ENCODE results near the gene ZNF816. TPM values are rescaled to one million over a fixed set of nuclear protein-coding genes. Genes with fewer than 3 reads are reported as not detected.
"Not testable (repeated sequence)": the region's sequence is repeated elsewhere in the genome, so short reads cannot be mapped to it uniquely, and the experiment has no call there.

The ZNF816 gene
- total and polyA plus RNA-seq, 2 experiments from 2014 or later = 6.3 to 18.5 TPM

DNA sequence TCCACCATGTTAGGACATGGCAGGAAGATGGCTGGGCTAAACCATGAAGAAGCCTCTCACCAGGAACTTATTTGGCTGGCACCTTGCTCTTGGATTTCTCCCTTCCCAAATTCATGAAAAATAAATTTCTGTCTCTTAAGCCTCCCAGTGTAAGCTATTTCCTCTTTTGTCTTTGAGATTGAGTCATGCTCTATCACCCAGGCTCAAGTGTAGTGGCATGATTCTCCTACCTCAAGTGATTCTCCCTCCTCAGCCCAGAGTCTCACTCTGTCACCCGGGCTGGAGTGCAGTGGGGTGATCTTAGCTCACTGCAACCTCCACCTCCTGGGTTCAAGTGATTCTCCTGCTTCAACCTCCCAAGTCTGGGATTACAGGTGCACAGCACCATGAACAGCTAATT lies 52.0 kb downstream of the ZNF816 start:
- Histone ChIP-seq H3K79me2 (no peaks in the 10 kb centered on the region), H3K9me2 (replicated peaks; ENCODE audit: insufficient read depth) (no peaks in the 10 kb centered on the region), H2AFZ (no peak overlapping the region), H3K9me3 (ENCODE audit: low read depth) (no peaks in the 10 kb centered on the region), H3K36me3 (replicated peaks; ENCODE audit: insufficient read depth, low read depth) (no peaks in the 10 kb centered on the region), H3K27me3 (no peaks in the 10 kb centered on the region), H3K27ac (no peak overlapping the region), H3K4me1 (ENCODE audit: insufficient read depth) (no peaks in the 10 kb centered on the region), H3K4me3 (no peak overlapping the region), H4K20me1 (ENCODE audit: insufficient read depth, poor library complexity, severe bottlenecking) (no peaks in the 10 kb centered on the region), H3K4me2 (no peak overlapping the region)
- WGBS (ENCODE audit: low lambda C conversion rate, missing lambda C conversion rate) = 100% methylated on average over 1 of the region's 1 CpG
- no peak for DNase-seq (ENCODE audit: low spot score)
- TF ChIP-seq EZH2phosphoT487 (IDR thresholded peaks at IDR 0.05; ENCODE audit: low read depth, severe bottlenecking, unreplicated experiment) (no peak), EZH2 (IDR thresholded peaks at IDR 0.05; ENCODE audit: borderline replicate concordance) (no peak)
- TF ChIP-seq, protein P1, sequence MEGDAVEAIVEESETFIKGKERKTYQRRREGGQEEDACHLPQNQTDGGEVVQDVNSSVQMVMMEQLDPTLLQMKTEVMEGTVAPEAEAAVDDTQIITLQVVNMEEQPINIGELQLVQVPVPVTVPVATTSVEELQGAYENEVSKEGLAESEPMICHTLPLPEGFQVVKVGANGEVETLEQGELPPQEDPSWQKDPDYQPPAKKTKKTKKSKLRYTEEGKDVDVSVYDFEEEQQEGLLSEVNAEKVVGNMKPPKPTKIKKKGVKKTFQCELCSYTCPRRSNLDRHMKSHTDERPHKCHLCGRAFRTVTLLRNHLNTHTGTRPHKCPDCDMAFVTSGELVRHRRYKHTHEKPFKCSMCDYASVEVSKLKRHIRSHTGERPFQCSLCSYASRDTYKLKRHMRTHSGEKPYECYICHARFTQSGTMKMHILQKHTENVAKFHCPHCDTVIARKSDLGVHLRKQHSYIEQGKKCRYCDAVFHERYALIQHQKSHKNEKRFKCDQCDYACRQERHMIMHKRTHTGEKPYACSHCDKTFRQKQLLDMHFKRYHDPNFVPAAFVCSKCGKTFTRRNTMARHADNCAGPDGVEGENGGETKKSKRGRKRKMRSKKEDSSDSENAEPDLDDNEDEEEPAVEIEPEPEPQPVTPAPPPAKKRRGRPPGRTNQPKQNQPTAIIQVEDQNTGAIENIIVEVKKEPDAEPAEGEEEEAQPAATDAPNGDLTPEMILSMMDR (IDR thresholded peaks at IDR 0.05; ENCODE audit: poor library complexity) = no peak

DNA sequence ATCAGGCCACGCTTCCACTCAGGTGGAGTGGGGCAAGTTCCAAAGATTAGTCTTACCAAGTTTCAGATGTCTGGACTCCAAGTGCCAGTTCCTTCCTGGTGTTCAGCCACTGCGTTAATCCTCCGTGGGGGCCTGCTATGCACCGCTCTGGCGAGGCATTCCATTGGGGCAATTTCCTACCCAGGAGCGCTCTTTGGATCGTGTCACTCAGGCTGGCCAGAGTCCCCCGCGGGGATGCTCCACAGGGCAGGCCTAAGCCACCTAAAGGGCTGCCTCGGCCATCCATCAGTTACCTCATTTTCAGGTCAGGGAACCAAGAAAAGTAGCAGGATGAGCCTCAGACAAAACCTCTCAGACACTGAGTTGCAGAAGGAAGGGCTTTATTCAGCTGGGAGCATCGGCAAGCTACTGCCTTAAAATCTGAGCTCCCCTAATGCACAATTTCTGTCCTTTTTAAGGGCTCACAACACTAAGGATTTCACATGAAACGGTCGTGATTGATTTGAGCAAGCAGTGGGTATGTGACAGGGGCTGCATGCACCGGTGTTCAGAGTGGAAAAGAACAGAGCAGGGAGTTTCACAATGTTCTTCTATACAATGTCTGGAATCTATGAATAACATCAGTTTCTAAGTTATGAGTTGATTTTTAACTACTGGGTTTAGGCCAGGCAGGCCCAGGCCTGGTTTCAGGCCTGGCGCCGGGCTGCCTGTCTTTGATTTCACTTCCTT lies 58.5 kb downstream of the ZNF816 start:
- not testable (repeated sequence) for H3K27me3 ChIP-seq; H3K79me2 ChIP-seq; H3K36me3 ChIP-seq (replicated peaks; ENCODE audit: insufficient read depth, low read depth); H3K9me3 ChIP-seq (ENCODE audit: low read depth); H3K4me2 ChIP-seq; H3K4me3 ChIP-seq; H3K9me2 ChIP-seq (replicated peaks; ENCODE audit: insufficient read depth); H2AFZ ChIP-seq; H3K27ac ChIP-seq; H4K20me1 ChIP-seq (ENCODE audit: insufficient read depth, poor library complexity, severe bottlenecking); H3K4me1 ChIP-seq (ENCODE audit: insufficient read depth); DNase-seq (ENCODE audit: low spot score)
- WGBS (ENCODE audit: low lambda C conversion rate, missing lambda C conversion rate) = 92% methylated on average over 16 of the region's 16 CpGs

DNA sequence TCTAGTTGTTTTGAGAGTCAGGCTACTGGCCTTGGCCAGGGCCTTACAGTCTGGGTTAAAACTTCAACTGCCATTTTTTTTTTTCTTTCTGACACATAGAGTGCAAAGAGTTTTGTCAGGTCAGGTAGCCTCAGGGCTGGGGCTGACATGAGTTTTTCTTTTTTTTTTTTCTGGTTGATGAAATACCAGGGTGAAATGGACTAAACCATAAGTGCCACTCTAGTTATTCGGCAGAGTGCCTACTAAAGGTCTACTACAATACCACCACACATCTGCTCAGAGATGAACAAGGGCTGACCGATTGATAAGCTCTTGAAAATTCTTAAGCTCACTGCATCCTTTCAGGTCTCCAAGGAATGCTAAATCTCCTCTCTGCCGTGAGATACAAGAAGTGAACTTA lies 60.8 kb downstream of the ZNF816 start:
- H3K4me1 ChIP-seq (ENCODE audit: insufficient read depth) = peaks cover 5% of the 10 kb centered on the region
- no peak for TF ChIP-seq EZH2phosphoT487 (IDR thresholded peaks at IDR 0.05; ENCODE audit: low read depth, severe bottlenecking, unreplicated experiment)
- no peak for TF ChIP-seq EZH2 (IDR thresholded peaks at IDR 0.05; ENCODE audit: borderline replicate concordance)
- TF ChIP-seq, protein P1 (IDR thresholded peaks at IDR 0.05; ENCODE audit: poor library complexity) = no peak
- no peaks in the 10 kb centered on the region for H3K9me3 ChIP-seq (ENCODE audit: low read depth)
- no peaks in the 10 kb centered on the region for H4K20me1 ChIP-seq (ENCODE audit: insufficient read depth, poor library complexity, severe bottlenecking)
- no peak overlapping the region for H3K4me2 ChIP-seq
- no peaks in the 10 kb centered on the region for H3K36me3 ChIP-seq (replicated peaks; ENCODE audit: insufficient read depth, low read depth)
- no peak for DNase-seq (ENCODE audit: low spot score)
- no peaks in the 10 kb centered on the region for H3K79me2 ChIP-seq
- H3K27ac ChIP-seq = no peak overlapping the region
- H3K9me2 ChIP-seq (replicated peaks; ENCODE audit: insufficient read depth) = no peaks in the 10 kb centered on the region
- no peaks in the 10 kb centered on the region for H3K27me3 ChIP-seq
- no peak overlapping the region for H3K4me3 ChIP-seq
- 75% methylated on average over 3 of the region's 3 CpGs for WGBS (ENCODE audit: low lambda C conversion rate, missing lambda C conversion rate)
- no peak overlapping the region for H2AFZ ChIP-seq

Other genes with a start within 250 kb of the ZNF816 start
- 11.9 and 21.3 TPM in 2 replicates for gene ZNF611, start 227.8 kb downstream of the ZNF816 start, total RNA-seq
- 10.8 and 15.4 TPM in 2 replicates for gene ZNF611, start 227.8 kb downstream of the ZNF816 start, polyA plus RNA-seq
- 7.7 and 12.5 TPM in 2 replicates for gene ZNF600, start 176.1 kb downstream of the ZNF816 start, total RNA-seq
- gene ZNF600, start 176.1 kb downstream of the ZNF816 start, polyA plus RNA-seq = 14.6 and 16.9 TPM in 2 replicates
- gene ZNF28, start 141.2 kb downstream of the ZNF816 start, total RNA-seq = 19.3 and 22.4 TPM in 2 replicates
- gene ZNF28, start 141.2 kb downstream of the ZNF816 start, polyA plus RNA-seq = 13.3 and 17.4 TPM in 2 replicates
- gene ZNF468, start 105.3 kb downstream of the ZNF816 start, total RNA-seq = 37.2 and 43.6 TPM in 2 replicates
- 14.0 and 19.9 TPM in 2 replicates for gene ZNF468, start 105.3 kb downstream of the ZNF816 start, polyA plus RNA-seq
- 18.3 and 35.0 TPM in 2 replicates for gene ZNF320, start 65.2 kb downstream of the ZNF816 start, total RNA-seq
- gene ZNF320, start 65.2 kb downstream of the ZNF816 start, polyA plus RNA-seq = 5.6 and 15.2 TPM in 2 replicates
- gene ZNF888, start 39.5 kb downstream of the ZNF816 start, total RNA-seq = 5.5 and 9.3 TPM in 2 replicates
- gene ZNF888, start 39.5 kb downstream of the ZNF816 start, polyA plus RNA-seq = 1.2 and 4.8 TPM in 2 replicates
- gene ERVV-1, start 51.0 kb upstream of the ZNF816 start, total RNA-seq = 0.36 TPM in 1 of 2 replicates, not detected in the other
- gene ERVV-1, start 51.0 kb upstream of the ZNF816 start, polyA plus RNA-seq = 0.19 and 0.62 TPM in 2 replicates
- gene ERVV-2, start 81.9 kb upstream of the ZNF816 start, total RNA-seq = 2.5 and 4.5 TPM in 2 replicates
- gene ERVV-2, start 81.9 kb upstream of the ZNF816 start, polyA plus RNA-seq = 2.5 and 4.1 TPM in 2 replicates
- gene ZNF160, start 140.5 kb upstream of the ZNF816 start, total RNA-seq = 52.5 and 53.1 TPM in 2 replicates
- 23.5 and 28.0 TPM in 2 replicates for gene ZNF160, start 140.5 kb upstream of the ZNF816 start, polyA plus RNA-seq
- gene ZNF415, start 170.0 kb upstream of the ZNF816 start, total RNA-seq = 14.6 and 24.1 TPM in 2 replicates
- 7.4 and 15.2 TPM in 2 replicates for gene ZNF415, start 170.0 kb upstream of the ZNF816 start, polyA plus RNA-seq
- gene ZNF347, start 196.2 kb upstream of the ZNF816 start, total RNA-seq = 8.3 and 9.2 TPM in 2 replicates
- gene ZNF347, start 196.2 kb upstream of the ZNF816 start, polyA plus RNA-seq = 3.8 and 7.1 TPM in 2 replicates
- gene ZNF665, start 230.5 kb upstream of the ZNF816 start, total RNA-seq = 3.4 and 3.6 TPM in 2 replicates
- 2.2 and 4.5 TPM in 2 replicates for gene ZNF665, start 230.5 kb upstream of the ZNF816 start, polyA plus RNA-seq

All from hepatocyte (in vitro differentiated cells).